ENCODE results near the gene TUBB4B.

GRCh38 chr9:137195525-137196220 lies 45.4 kb upstream of the TUBB4B start:
- TF ChIP-seq POLR2A (IDR thresholded peaks at IDR 0.05) (no peak), CTCF (IDR thresholded peaks at IDR 0.05 in 8 of 11, conservative IDR thresholded peaks at IDR 0.05 in 3 of 11) (no peak), POLR2AphosphoS5 (IDR thresholded peaks at IDR 0.05) (no peak)
